ENCODE results near the gene HOXA5.
A peak's percentile ranks its signal among the peaks of the same experiment; 100 is the strongest.

Gene HOXA5

DNA sequence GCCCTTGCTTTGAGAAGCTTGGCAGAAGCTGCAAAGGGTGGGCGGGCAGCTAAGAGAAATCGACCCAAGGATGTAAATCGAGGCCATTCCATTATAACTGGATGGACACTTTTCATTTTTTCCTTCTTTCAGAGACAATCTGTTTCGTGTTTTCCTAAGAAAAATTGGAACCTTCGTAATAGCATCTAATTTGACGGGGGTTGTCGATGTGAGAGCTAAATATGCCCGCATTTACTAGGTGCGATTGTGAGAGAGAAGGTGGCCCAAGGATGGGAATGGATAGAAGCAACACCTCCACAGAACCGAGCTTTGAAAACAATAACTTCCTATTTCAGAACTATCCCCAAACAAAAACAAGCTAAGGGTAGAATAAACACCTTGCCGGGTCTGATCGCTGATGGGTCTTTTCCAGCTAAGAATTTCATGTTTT, 12.1 kb downstream of the HOXA5 start:
- DNase-seq: no peak

DNA sequence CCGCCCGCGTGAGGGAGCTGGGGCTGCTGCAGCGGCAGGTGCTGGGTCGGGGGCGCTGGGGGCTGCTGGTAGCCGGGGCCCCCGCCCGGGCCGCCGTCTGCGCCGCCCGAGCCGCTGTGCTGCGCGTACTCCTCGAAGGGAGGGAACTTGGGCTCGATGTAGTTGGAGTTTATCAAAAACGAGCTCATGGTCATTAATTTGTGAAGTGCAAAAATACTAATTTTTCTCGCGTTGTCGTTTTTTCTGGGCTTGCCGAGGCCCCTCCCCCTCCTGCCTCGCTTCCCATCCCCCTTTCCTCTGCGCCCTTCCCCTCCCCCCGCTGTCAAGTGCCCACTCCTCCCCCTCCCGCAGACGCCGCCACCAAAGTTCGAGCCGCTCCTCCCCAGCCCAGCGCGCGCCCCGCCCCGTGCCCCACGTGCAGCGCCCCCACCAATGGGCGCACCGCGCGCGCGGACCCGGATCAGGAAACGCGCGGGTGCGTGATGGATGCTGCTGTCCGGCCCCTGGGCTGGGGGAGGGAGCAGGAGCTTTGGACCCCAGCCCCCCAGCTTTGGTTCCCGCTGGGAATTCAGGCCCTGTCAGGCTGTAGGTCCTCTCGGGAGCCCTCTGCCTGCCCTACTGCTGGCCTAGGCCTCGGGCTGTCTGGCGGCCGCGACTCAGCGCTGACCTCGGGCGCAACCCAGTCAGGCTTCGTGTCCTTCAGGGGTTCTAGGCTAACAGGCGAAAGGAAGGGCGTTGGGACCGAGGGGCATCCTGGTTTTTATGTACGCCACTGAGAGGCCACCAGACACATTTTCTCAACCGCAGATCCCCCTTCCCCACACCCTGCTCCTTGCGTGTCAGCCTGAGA, 12.7 kb downstream of the HOXA5 start, which contains the start of gene HOXA4:
Gene HOXA4 (minus strand): TSS at position 218 of the 850 bp plus-strand sequence. CDS start 24 bp downstream, at position 194.
- DNase-seq: peak; percentile 86

- DNase-seq: no peak
Observed at GRCh38 chr7:27129729-27130539, 13.5 kb downstream of the HOXA5 start.

- DNase-seq: no peak
Observed at GRCh38 chr7:27128776-27129728, 14.4 kb downstream of the HOXA5 start.

- DNase-seq: peak; percentile 70
Observed at GRCh38 chr7:27128034-27128433, 15.4 kb downstream of the HOXA5 start.

- DNase-seq: no peak
Observed at GRCh38 chr7:27126596-27127327, 16.7 kb downstream of the HOXA5 start.

GRCh38 chr7:27125986-27126394, 17.5 kb downstream of the HOXA5 start:
- no peak for DNase-seq

GRCh38 chr7:27124902-27125689, 18.4 kb downstream of the HOXA5 start:
- DNase-seq: no peak

DNA sequence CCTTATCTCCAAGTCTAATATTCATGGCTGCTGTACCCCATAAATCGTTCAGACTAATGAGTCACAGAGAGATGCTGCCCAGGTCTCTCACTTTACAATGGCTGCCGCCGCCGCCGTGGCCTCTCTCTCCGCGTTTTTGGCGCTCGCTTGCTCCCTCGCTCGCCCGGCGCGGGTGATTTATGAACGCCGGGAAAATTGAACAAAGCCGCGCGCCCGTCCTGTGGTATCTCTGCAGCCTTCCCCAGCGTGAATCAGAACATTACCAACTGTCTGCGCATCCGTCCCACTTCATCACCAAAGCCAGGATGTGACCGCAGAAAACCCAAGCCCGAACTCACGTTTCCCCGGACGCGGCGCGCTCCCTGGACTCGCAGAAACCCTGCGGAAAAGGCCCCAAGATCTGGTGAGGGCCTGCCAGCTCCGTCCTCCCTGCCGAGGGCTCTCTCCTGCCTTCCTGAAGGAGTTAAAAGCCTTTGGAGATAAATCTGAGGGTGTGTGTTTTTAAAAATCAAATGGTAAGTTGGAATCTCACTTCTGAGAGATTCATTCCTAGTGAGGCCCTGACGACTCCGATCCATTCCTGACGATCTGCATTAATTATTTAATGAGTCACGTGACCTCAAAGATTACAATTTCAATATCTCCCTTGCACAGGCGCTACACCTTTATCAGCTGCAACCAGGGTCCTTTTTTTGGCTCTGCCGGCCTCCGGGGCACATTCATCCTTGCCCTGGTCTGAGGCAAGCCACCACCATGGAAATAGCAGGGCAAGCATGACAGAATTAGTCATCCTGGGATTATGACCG, 19.2 kb downstream of the HOXA5 start:
- DNase-seq: peak; percentile 95

GRCh38 chr7:27123477-27124053, 19.9 kb downstream of the HOXA5 start:
- DNase-seq: no peak

DNA sequence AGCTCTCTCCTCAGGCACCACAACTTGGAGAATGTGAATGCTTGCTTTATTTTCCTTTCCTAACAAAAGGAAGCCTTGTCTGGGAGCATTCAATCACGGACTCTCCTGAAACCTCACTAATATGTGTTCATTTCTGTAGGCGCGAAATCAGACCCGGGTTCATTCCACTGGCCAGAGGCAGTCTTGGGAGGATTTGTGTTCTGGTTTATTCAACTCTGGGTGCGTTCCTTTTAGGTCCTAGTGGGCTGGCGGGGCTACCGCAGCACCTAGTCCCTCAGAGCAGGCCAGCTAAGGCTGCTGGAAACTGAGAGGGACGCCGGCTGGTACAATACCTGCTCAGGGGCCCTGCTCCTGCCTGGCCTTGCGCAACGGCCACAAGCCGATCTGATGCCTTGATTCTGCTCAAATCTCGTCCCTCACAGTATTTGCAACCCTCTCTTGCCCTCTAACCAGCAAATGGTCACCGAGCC, 20.4 kb downstream of the HOXA5 start:
- no peak for DNase-seq

GRCh38 chr7:27122077-27122910, 21.2 kb downstream of the HOXA5 start:
- DNase-seq: no peak

DNA sequence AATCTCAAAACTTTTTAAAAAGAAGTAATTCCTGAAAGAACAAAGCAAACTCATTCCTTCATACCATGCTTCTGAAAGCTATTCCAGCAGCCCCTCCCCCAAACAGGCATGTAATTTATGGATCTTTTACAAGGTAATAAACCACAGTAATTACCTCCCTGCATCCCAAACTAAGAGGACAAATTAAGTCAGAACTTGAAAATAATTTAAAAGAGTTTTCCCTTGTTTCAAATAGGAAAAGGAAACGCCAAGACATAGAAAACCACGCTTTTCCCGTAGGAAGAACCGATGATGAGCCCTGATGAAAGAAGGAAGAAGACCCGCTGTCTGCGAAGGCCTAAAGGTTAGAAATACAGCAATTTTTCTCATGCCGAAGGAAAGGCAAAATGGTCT, 21.8 kb downstream of the HOXA5 start:
- no peak for DNase-seq

DNA sequence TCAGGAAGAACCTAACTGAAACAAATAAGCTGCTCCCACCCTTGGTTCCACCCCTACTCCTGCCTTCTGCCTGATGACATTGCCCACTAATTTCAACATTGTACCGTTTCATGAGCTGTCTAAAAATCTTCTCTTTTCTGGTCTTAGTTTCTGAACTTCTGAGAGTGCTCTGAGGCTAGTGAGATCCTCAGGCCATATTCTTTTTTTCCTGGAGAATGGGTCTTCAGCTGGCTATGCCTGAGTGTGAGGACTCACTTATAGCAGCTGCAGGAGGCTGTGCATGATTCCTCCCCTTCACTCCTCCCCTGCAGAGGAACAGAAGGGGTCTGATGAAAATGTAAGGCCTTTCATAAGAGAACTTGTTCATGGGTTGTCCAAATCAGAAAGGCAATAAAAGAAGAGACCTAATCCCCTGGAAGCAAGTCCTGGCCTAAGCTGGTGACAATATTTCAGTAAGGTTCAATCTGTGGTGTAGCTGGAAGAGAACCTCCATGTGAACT, 24.0 kb downstream of the HOXA5 start:
- no peak for DNase-seq

- DNase-seq: no peak
Observed at GRCh38 chr7:27118580-27118979, 24.9 kb downstream of the HOXA5 start.

- peak; percentile 70 for DNase-seq
Observed at GRCh38 chr7:27117887-27118491, 25.5 kb downstream of the HOXA5 start.

DNA sequence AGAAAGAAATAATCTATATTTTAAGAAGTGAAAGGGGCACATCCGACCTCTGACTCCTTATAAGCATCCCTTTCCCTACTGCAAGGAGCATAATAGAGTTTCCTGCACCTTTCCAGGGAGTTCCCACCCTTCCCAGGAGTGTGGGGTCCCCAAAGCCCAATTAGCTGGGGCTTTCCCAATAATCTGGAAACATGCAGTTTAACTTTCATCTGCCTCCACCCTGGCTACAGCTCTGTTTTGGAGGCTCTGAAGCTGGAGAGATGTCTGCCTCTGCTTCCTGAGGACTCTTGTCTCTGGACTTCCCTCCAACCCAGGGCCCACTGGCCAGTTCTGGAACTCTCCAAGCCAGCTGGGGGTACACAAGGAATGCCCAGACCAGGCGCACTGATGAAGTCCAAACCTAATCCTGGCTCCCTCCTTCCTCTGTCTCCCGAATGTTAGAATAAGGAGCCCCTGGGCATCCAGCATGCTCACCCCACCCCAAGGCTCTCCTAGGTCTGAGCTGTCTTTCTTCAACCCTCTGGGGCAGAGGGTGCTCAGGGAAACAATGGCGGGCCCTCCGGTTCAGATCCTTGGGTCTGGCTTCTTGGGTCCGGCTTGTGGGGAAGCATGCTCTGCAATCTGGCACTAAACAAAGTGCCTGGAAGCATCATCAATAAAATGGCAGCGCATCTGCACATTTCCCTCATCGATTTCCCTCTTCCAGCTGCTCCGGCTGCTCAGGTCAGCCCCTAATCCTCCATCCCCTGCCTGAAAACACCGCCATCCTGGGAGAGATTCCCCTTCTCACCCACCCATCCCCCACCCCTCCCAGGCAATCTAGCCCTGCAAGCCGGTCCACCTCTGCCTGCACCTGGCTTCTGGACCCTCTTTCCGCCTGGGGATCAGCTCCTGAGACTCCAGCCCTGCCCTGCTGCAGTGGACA, 26.3 kb downstream of the HOXA5 start:
- DNase-seq: no peak

Data from fibroblast of upper back skin (primary cell).